NCI-H2029 treated with DMSO at 0.1 percent for 48 hours (cell line): ENCODE results near the gene TMEM191C.
"Not testable (repeated sequence)": the region's sequence is repeated elsewhere in the genome, so short reads cannot be mapped to it uniquely, and the experiment has no call there.

Experiments used
- DNase-seq: peaks from one replicate; lab custom pipeline; 2025; lab: John Stamatoyannopoulos, UW

The TMEM191C gene

DNA sequence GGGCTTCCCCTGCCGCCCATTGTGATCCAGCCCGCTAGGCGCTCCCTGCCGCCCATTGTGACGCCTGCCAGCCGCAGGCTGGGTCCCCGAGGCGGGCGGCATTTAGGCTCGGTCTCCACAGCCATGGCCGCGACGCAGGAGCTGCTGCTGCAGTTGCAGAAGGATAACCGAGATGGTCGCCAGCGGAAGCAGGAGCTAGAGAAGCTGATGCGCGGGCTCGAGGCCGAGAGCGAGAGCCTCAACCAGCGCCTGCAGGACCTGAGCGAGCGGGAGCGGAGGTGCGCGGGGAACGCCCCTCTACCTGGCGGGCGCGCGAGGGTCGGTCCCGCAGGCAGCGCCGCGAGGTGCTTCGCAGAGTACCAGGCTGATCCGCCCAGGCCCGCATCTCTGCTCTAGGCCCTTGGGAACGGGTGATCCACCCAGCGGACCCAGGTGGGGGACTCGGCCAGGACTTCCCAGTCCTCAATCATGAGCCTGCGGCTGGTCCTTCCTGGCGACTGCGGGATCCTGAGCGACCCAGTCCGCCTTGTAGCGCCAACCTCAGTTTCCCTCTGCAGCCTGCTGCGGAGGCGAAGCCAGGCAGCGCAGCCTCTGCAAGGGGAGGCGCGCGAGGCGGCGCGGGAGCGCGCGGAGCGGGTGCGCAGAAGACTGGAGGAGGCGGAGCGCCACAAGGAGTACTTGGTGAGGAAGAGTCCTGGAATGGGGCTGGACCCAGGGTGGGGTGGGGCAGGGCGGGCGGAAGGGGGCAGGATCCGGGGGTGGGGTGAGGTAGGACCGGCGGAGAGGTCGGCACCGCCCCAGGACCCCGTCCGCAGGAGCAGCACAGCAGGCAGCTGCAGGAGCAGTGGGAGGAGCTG is at the start of gene TMEM191C:
TSS of gene TMEM191C (plus strand) at position 51 of the 857 bp plus-strand sequence. CDS start at position 124, 73 bp downstream.
- DNase-seq: not testable (repeated sequence)

DNA sequence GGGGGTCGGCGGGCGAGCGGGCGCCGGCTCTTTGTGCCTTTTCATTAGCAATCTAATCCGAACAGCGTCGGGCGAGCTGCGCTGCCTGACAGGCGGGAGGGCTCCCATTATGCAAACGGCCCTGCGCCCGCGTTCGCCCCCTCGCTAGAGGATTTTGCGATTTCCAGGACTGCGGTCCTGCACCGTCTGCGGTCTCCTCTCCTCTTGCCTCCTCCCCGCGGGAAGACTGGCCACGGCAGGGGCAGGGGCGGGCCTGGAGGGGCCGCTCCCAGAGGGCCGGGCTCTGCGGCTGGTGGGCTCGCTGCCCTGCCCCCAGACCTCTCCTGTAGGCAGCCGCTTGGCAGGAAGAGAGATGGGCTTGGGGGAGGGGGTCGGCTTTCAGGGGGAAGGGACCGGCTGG is 49.3 kb upstream of the TMEM191C start:
- not testable (repeated sequence) for DNase-seq

DNA sequence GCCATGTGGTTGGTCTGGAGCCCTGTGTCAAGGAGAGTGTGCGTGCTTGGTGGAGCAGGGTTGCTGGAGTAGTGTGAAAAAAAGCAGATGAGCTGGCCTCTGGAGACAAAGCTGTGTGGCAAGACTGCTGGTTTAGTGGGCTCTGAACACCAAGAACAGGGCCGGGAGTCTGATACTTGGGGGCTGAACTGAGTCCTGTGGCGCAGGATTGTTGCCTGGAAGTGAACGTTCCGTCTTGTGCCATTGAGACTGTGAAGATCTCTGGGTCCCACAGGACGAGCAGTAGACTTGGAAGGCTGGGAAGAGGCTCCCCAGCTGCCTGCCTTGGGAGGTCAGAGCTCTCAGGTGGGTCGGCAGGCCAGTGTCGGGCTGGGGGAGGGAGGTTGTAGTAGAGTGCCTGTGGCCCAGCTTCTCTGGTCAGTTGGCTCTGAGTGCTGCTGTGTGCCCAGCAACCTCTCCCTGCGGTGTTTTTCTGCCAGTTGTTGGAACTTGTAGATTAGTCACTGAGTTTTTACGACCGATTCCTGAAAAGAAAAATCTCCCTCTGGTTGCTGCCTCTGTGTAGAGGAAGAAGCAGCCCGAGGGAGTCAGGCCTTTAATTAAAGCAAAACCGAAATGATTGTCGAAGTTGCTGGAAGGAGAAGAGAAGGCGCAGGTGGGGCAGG is 48.1 kb upstream of the TMEM191C start:
- not testable (repeated sequence) for DNase-seq

DNA sequence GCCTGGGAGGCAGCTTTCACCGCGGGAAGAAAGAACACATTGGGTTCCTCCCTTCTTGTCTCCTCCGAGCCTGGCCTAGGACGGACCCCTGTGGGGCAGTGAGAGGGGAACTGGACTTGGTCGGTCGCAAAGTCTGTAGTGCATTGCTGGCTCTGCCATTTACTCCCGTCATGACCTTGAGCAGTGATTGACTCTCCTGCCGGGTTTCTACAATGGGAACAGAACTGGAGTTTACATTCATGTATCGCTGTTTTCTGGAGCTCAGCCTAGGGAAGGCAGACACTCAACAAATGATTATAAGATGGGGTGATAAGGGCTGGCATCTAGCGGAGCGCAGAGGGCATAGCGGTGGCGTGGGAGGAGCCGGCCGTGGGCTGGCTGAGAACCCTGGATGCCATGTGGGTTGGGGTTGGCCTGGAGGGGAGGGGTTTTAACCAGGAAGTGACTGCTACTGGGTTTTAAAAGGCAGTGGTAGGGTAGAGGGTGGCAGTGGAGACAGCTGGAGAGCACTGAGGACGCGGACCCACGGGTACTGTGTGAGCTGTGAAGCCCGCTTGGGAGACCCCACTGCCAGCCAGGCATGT is 46.9 kb upstream of the TMEM191C start:
- not testable (repeated sequence) for DNase-seq

DNA sequence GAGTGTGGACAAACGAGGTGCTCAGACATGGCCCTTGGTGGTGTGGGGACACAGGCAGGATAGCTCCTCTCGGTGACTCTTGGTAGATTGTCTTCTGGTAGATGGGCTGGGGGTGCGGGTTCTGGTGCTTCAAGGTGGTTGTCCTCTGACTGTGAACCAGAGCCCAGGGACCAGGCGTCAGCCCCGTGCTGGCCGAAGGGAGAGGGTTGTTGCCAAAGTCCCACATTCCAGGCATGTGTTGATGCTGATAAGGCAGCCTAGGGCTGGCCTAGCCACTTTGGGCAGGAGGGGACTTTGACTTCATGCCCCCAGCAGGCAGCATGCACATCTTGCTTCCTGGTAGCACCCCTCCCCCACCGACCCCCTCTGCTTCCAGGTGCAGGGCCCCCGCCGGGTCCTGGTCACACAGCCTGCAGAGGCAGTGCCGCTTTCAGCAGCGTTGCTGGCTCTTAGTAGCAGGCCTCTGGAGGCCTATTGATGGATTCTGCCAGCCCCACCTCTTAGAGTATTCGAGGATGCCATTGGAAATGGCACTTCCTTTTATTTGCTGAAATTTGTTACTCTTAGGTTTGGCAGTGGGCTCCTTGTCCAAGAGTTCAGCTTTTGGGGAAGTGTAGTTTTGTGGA is 43.0 kb upstream of the TMEM191C start:
- not testable (repeated sequence) for DNase-seq

DNA sequence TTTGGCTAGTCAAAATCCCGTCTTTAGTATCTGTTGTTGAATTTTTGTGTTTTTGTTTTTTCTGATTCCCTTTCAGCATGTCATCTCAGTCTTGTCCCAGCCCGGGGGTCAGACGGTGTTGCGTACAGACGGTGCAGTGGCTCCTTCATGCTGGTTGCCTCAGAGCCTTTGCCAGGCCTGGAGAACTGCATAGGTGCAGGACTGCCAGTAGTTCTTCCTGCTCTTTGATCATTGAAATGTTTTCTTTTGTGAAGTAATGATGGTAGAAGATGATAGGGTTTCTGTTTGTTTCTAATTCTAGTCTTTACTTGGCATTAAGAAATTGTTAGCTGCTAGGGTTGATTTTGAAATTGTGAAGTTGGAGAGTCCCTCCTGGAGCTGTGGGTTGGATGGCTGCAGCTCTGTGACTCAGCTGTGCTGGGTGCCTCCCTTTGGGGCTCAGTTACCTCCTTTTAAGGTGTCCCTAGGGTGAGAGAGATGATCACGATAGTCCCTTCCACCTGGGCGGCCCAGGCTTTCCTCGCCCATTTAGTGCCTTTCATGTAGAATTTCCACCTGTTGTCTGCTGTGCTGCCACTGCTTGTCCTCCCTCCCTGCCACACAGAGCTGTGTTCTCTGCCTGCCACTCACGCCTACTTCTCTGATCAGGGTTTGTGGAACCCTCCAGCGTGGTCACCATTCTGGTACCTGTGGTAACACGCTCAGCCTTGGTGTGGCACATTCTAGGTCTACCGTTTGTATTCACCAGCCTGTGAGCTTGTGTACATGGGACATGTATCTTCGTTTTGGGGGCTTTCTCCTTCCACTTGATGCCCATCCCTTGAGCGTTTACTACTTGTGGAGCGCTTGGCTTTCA is 32.6 kb upstream of the TMEM191C start:
- DNase-seq: not testable (repeated sequence)

DNA sequence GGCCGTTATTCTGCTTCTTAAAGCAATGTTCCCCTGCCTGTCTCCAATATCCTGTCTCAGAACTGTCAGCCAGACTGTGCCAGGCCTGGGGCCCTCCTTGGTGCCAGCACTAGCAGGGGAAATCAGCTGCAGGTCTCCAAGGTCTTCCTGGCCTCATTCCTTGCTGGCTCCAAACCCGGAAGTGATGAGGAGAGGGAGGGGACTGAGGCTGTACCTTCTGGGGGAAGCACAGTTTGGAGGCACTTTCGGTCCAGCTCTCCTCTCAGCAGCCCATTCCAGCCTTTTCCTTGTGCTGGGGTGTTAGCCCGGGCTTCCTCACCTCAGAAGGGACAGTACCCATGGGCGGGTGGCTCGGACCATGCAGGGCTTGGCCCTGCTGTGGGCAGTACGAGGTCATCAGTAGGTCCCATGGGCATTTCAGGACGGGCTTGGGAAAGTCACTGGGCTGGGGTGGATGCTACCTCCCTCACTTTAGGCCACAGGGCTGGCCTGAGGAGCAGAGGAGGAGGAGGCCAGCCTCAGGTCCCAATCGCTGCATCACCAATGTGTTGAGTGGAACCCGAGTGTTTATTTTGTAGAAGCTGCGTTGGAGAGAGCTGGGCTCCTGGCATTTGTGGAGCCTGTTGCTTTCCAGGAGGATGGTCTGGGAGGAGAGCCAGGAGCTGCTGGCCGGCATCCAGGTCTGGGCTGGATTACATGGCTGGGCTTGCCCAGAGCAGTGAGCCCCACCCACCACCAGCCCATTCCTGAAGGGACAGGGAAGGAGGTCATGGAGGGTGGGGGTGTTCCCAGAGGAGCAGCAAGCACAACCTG is 31.0 kb upstream of the TMEM191C start:
- not testable (repeated sequence) for DNase-seq

DNA sequence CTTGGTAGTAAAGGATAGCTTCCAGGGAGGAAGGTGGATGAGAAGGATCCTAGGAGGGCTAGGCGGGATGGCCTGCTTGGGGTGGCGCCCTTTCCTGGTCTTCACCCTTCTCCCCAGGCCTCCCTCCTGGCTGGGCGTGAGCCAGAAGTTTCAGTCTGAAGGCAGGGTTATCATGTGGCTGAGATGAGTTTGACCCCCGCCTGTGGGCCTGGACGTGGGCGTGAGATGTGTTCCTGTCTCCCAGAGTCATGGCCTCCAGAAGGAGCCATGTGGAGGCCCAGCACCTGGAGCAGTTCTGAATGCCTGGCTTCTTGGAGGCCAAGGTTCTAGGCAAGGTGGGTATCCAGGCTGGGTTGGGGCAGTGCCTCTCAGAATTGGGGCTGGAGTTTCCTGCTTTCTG is 29.2 kb upstream of the TMEM191C start:
- DNase-seq: not testable (repeated sequence)

DNA sequence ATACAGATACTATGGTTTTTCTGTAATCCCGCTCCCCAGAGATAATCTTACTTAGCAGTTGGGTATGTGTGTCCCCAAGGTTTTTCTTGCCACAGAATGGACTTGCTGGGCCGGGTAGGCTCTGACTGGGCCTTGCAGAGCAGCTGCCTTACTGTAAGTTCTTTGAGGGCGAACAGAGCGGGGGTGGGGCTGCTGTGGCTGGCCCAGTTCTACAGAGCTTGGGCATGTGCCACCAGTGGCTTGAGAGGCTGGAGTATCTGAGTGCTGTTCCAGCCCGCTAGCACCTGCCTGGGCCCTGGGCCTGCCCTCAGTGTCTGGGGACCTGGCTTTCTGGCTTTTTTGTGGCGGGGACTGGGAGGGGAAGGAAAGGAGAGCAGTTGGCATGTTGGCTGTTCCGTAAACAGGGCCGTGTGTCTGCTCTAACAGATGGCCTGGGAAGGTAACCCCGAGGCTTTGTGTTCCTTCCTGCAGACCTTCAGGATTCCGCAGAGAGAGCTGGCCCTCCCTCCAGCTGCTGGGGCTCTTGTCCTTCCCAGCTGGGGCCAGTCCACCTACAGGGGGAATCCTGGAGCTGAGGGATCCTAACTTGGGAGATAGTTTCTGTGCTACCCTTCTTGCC is 27.1 kb upstream of the TMEM191C start:
- DNase-seq: not testable (repeated sequence)

DNA sequence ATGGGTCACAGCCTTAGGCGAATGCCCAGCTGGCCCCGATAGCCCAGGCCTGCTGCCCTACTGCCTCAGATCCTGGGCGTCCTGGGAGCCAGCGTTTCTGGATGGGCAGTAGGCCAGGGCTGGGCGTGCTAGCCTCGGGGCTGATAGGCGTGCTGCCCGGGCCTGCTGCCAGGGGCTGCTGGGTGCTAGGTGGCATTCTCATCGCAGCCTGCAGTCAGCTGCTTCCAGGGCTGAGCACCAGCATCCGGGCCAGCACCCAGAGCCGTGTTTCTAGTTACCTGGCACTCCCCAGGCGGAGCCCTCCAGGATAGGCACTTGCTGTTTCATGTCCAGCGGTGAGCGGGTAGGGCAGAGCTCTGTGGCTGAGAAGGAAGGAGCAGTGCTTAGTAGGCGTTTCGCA is 26.5 kb upstream of the TMEM191C start:
- DNase-seq: not testable (repeated sequence)

DNA sequence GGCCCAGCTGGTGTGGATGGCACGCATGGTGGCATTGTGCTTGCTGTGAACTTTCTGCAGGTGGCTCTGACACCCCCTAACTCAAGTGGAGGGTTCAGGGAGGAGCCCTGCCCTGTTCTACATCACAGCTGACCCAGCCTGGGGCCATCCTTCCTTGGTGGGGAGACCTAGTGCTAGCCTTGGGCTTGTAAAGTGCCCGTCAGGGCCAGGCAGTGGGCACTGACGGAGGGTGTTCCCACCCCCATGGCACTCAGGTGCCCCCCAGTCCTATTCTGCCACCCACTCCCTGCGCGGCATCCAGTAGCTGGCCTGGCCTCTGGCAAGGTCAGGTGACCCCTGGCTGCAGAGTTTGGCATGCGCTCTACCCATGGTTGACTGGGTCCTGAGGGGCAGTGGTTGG is 26.0 kb upstream of the TMEM191C start:
- DNase-seq: not testable (repeated sequence)

DNA sequence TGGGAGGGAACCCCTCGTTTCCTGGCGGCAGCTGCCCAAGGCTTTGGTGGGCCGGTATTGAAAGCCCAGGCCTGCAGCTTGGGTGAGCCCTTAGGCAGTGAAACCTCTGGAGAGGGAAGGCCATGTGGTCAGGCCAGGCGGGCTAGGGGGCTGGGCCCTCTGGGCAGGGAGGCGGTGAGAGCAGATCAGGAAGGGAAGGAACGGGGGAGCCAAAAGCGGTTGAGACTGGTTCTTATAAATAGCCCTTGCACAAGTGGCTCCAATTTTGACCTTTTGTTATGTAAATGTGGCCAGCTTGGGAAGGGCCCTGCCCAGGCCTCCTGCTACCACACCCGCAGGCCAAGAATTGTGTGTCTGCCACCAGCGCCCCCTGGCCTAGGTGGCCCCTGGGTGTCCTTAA is 25.1 kb upstream of the TMEM191C start:
- not testable (repeated sequence) for DNase-seq

DNA sequence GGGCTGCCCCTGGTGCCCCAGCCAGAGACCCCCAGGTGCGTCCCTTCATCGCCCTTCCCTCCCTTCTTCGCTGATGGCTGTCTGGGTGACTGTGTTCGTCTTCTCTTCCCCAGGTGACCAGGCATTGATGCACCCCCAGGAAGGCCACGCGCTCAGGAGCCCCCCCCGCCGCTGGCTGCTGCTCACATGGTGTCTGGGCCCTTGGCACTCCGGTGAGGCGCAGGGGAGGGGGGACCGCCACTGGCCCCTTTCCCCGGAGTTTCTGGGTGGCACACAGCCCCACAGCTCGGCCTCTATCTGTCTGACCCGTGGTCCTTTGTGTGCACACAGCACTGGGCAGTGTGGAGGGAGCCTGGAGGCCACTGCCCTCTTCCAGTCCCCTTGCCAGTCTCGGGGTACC is 24.5 kb upstream of the TMEM191C start:
- not testable (repeated sequence) for DNase-seq

DNA sequence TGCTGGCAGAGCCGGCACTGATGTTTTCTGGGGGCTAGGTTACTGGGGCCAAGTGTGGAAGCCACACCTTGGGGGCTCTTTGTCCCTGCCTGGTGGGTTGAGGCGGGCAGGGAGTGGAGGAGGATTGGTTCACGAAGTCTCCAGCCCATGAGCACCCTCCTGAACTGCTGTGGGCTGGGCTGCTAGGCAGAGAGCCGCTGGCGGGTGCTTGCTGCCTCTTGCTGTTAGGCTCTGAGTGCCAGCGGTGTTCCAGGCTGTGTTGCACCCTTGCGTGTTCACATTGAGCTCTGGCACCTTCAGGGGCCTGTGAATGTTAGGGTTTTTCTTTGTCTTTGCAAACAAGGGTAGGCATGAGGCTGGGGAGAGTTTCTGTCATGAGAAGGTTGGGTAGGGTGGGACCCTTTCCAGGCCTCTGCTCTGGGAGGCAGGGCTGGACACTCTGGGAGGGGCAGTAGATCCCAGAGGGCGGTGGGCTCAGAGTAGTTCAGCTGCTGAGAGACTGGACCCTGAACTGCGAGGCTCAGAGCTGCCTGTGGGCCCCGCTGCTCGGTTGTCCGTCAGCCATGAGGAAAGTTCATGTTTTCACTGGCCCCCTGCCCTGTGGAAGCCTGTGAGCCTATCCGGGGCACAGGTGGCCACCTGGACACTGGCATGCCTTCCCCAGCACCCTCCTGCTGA is 24.0 kb upstream of the TMEM191C start:
- DNase-seq: no peak

DNA sequence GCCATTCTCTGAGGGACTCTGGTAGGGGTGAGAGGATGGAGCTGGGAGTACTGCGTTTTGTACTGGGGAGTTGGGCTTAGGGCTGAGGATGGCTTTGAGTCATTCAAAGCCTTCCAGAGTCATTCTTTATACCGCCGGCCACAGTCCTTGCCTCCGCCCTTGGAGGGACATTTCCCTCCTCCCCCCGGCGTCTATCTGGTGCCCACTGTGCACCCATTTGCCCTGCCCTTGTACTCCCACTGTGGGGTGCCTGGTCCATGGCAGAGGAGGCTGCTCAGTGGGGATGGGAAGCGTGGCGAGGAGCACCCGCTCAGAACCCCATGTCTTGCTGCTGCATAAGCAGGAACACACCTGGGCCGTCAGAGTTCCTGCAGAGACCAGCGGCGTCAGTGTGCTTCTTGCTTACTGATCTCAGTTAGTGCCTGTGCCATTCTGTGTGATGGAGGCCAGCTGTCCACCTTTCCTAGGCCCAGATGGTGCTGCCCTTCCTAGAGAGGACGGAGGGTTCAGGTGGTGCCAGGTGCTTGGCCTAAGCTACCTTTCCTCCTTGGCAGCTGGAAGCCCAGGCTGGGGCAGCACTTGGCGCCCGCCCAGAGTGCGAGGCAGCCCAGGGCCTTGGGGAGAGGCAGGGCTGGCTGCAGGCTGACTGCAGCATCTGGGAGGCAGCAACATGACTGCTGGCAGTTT is 23.3 kb upstream of the TMEM191C start:
- DNase-seq: no peak

DNA sequence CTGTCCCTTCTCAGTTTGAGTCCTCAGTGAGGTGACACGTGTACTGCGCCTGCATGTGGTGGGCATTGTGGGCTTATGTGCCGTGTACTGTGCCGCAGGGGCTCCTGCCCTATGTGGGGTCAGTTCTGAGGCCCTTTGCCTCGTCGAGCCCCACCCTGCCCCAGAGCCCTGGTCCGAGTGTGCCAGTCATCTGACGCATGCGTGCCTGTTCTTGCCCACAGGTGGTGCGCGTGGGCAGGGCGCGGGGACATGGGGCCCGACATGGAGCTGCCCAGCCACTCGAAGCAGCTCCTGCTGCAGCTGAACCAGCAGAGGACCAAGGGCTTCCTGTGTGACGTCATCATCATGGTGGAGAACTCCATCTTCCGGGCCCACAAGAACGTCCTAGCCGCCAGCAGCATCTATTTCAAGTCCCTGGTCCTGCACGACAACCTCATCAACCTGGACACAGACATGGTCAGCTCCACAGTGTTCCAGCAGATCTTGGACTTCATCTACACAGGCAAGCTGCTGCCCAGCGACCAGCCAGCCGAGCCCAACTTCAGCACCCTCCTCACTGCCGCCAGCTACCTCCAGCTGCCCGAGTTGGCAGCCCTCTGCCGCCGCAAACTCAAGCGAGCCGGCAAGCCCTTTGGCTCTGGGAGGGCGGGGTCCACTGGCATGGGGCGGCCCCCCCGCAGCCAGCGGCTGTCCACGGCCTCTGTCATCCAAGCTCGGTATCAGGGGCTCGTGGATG is 22.3 kb upstream of the TMEM191C start:
- DNase-seq: no peak

DNA sequence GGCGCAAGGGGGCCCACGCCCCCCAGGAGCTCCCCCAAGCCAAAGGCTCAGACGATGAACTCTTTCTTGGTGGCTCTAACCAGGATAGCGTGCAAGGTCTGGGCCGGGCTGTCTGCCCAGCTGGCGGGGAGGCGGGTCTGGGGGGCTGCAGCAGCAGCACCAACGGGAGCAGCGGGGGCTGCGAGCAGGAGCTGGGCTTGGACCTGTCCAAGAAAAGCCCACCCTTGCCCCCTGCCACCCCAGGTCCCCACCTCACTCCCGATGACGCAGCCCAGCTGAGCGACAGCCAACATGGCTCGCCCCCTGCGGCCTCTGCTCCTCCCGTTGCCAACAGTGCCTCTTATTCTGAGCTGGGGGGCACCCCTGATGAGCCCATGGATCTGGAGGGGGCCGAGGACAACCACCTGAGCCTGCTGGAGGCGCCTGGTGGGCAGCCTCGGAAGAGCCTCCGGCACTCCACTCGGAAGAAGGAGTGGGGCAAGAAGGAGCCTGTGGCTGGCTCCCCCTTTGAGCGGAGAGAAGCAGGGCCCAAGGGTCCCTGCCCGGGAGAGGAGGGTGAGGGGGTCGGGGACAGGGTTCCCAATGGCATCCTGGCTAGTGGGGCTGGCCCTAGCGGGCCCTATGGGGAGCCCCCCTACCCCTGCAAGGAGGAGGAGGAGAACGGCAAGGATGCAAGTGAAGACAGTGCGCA is 21.6 kb upstream of the TMEM191C start:
- no peak for DNase-seq
